SK-N-SH (cell line): Measurements from ENCODE around the gene C22orf15.
"Not testable (repeated sequence)": the region's sequence is repeated elsewhere in the genome, so short reads cannot be mapped to it uniquely, and the experiment has no call there.

ENCODE experiments used
- CTCF ChIP-seq: fragments of 200-600 bp; sonication (generic); IDR thresholded peaks from 2 replicates; pipeline ENCODE4 v1.6.1; 2017; ENCODE audit warnings: antibody characterized with exemption, mild to moderate bottlenecking, moderate library complexity
- FOXM1 ChIP-seq: IDR thresholded peaks from 2 replicates; pipeline ENCODE4 v1.4.0; 2012; ENCODE audit warnings: low read depth, mild to moderate bottlenecking
- JUND ChIP-seq: IDR thresholded peaks from 2 replicates; pipeline ENCODE4 v1.4.0; 2012
- RAD21 ChIP-seq: IDR thresholded peaks from 2 replicates; pipeline ENCODE4 v1.6.1; 2012; ENCODE audit warnings: mild to moderate bottlenecking, low read length
- YY1 ChIP-seq: IDR thresholded peaks from 2 replicates; pipeline ENCODE4 v1.4.0; 2012; ENCODE audit warnings: low read depth, mild to moderate bottlenecking
- TF ChIP-seq, protein P1 (sequence below): IDR thresholded peaks from 2 replicates; pipeline ENCODE4 v1.4.0; 2012; ENCODE audit warnings: low read depth, borderline replicate concordance

GRCh38 chr22:23728108-23728507 is 34.7 kb upstream of the C22orf15 start:
- not testable (repeated sequence) for TF ChIP-seq RAD21, CTCF, FOXM1, YY1, JUND
- TF ChIP-seq, protein P1, sequence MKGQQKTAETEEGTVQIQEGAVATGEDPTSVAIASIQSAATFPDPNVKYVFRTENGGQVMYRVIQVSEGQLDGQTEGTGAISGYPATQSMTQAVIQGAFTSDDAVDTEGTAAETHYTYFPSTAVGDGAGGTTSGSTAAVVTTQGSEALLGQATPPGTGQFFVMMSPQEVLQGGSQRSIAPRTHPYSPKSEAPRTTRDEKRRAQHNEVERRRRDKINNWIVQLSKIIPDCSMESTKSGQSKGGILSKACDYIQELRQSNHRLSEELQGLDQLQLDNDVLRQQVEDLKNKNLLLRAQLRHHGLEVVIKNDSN: not testable (repeated sequence)
